HK-2 (cell line): ENCODE data around the gene IGLL1.
A peak's percentile ranks its signal among the peaks of the same experiment; 100 is the strongest.
"Not testable (repeated sequence)": the region's sequence is repeated elsewhere in the genome, so short reads cannot be mapped to it uniquely, and the experiment has no call there.

Experiments used
- DNase-seq: peaks from one replicate; pipeline ENCODE4 v3.0.0-alpha.2; 2018; ENCODE audit not compliant: unreplicated experiment

IGLL1 gene

GRCh38 chr22:23541849-23542281 lies 38.2 kb downstream of the IGLL1 start:
- DNase-seq, result not testable (repeated sequence)

GRCh38 chr22:23540837-23541236 lies 39.3 kb downstream of the IGLL1 start:
- not testable (repeated sequence) for DNase-seq

- not testable (repeated sequence) for DNase-seq
Measured at GRCh38 chr22:23539839-23540198, 40.3 kb downstream of the IGLL1 start.

DNA sequence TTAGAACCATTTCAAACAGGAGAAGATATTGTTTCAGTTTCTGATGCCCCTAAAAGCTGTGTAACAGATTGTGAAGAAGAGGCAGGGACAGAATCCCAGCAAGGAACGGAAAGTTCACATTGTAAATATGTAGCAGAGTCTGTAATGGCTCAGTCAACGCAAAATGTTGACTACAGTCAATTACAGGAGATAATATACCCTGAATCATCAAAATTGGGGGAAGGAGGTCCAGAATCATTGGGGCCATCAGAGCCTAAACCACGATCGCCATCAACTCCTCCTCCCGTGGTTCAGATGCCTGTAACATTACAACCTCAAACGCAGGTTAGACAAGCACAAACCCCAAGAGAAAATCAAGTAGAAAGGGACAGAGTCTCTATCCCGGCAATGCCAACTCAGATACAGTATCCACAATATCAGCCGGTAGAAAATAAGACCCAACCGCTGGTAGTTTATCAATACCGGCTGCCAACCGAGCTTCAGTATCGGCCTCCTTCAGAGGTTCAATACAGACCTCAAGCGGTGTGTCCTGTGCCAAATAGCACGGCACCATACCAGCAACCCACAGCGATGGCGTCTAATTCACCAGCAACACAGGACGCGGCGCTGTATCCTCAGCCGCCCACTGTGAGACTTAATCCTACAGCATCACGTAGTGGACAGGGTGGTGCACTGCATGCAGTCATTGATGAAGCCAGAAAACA lies 40.8 kb downstream of the IGLL1 start:
- DNase-seq, result peak; percentile 64

- not testable (repeated sequence) for DNase-seq
Measured at GRCh38 chr22:23538696-23539030, 41.4 kb downstream of the IGLL1 start.

- not testable (repeated sequence) for DNase-seq
Measured at GRCh38 chr22:23537830-23538695, 42.0 kb downstream of the IGLL1 start.

DNA sequence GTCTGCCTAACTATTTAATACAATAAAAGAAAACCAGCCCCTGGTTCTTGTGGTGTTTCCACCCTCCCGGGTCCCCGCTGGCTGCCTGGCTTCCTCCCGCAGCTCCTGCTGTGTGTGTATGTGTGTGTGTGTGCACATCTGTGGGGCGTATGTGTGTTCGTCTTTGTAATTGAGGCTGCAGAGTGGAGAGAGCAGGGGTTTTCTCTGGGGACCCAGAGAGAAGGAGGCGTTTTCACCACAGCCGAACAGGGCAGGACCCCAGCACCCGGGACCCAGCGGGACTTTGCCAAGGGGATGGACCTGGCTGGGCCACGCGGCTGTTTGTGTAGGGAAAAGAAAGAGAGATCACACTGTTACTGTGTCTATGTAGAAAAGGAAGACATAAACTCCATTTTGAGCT lies 42.7 kb downstream of the IGLL1 start:
- DNase-seq, result no peak

DNA sequence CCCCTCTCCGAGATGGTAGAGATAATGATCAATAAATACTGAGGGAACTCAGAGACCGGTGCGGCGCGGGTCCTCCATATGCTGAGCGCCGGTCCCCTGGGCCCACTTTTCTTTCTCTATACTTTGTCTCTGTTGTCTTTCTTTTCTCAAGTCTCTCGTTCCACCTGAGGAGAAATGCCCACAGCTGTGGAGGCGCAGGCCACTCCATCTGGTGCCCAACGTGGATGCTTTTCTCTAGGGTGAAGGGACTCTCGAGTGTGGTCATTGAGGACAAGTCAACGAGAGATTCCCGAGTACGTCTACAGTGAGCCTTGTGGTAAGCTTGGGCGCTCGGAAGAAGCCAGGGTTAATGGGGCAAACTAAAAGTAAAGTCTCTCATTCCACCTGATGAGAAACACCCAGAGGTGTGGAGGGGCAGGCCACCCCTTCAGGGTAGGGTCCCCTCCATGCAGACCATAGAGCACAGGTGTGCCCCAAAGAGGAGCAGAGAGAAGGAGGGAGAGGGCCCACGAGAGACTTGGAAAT lies 43.2 kb downstream of the IGLL1 start:
- DNase-seq, result no peak

GRCh38 chr22:23535790-23536661 lies 44.1 kb downstream of the IGLL1 start:
- DNase-seq, result not testable (repeated sequence)

DNA sequence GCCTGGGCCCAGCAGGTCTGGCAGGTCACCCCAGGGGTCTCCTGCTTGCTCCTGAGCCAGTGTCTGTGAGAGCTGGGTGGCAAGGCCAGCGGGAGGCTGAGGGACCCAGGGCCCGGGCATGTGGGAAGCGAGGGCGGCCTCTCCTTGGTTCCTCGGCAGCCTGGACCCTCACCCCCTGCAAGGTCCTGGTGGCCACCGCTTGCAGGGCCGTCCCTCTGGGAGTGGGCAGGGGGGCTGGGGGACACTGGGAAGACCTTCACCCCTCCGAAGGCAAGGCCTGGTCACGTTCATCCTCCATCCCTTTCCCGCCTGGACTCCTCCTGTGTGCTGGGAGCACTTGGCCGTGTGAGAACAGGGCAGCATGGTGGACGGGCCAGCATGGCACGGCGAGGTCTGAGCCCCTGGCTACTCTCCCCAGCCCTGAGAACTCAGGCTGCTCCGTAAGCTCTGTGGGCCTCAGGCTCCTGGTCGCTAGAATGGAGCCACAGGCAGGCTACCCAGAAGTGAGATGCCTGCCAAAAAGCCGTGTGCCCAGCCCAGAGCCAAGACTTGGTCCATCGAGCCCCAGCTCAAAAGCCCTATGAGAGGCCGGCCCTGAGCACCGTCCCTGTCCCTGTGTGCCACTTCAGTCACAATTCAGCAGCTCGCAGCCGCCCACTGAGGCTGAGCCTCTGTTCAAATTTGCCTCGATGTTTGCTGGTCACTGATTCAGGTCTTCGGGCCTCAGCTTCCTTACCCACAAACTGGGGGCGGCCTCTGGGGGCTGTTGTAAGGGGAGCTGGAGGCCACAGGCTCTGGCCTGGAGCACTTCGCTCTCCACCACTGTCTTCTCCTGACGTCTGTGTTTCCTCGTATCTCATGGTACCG lies 45.0 kb downstream of the IGLL1 start:
- DNase-seq, result no peak

GRCh38 chr22:23534201-23534850 lies 45.8 kb downstream of the IGLL1 start:
- DNase-seq, result no peak

DNA sequence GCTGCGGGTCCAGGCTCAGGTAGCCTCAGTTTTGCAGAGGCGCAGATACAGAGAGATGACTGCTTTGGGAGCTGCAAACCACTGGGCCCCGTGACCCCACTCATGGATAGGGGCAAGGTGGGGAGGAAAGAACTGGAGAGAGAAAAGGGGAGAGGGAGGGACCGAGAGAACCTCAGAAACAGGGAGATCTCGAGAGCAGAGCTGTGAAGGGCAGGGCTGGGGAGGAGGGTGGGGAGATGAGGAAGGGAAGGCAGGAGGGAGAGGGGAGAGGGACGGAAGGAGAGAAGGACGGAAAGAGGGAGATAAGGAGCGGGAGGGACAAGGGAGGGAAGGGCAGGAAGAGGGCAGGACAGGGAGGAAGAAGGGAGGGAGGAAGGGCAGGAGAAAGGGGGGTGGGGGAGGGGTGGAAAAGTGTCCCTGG lies 46.3 kb downstream of the IGLL1 start:
- DNase-seq, result no peak

DNA sequence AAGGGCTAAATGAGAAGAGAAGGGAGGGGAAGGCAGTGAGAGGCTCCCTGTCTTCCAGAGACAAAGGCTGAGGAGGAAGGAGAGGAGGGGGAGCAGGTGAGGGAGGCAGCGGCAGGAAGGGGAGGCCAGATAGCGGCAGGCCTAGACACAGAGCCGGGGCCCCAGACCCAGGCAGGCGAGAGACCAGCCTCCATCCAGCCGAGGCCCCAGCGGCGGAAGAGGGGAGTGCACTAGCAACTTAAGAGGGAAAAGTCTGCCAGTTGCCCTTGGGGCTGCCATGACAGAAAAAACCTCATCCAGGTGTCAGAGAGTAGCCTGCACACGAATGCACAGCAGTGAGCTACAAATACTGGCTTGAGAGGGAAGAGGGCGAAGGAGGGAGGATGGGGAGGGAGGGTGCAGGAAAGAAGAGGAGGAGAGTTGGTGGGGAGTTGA lies 46.7 kb downstream of the IGLL1 start:
- no peak for DNase-seq

GRCh38 chr22:23532731-23533130 lies 47.4 kb downstream of the IGLL1 start:
- no peak for DNase-seq

- DNase-seq, result no peak
Measured at GRCh38 chr22:23531966-23532705, 48.0 kb downstream of the IGLL1 start.

- no peak for DNase-seq
Measured at GRCh38 chr22:23531283-23531956, 48.7 kb downstream of the IGLL1 start.

- DNase-seq, result no peak
Measured at GRCh38 chr22:23530766-23531282, 49.3 kb downstream of the IGLL1 start.

- no peak for DNase-seq
Measured at GRCh38 chr22:23530106-23530505, 50.0 kb downstream of the IGLL1 start.
